Colonic mucosa (tissue), 4 donors: ENCODE measurements around the gene GNL3. TPM values are rescaled to one million over a fixed set of nuclear protein-coding genes. Genes with fewer than 3 reads are reported as not detected.
"Not testable (repeated sequence)": the region's sequence is repeated elsewhere in the genome, so short reads cannot be mapped to it uniquely, and the experiment has no call there.

ENCODE experiments used
- DNase-seq: peaks from one replicate; pipeline ENCODE4 v3.0.0-alpha.2; 2020
- H3K27ac ChIP-seq: fragments of 200-600 bp; one replicate; pipeline ENCODE4 v1.8.0; 2021
- H3K27me3 ChIP-seq: fragments of 200-600 bp; one replicate; pipeline ENCODE4 v1.8.0; 2021
- H3K36me3 ChIP-seq: fragments of 200-600 bp; one replicate; pipeline ENCODE4 v1.8.0; 2021
- H3K4me1 ChIP-seq: fragments of 200-600 bp; one replicate; pipeline ENCODE4 v1.8.0; 2021; ENCODE audit warnings: mild to moderate bottlenecking
- H3K4me3 ChIP-seq: fragments of 200-600 bp; one replicate; pipeline ENCODE4 v1.8.0; 2021
- H3K9ac ChIP-seq, 2 donors: one replicate each; pipeline ENCODE4 v1.7.0; 2013; ENCODE audit warnings: control low read depth in 2 of 2, low read depth in 2 of 2, low read length in 2 of 2
- H3K9me3 ChIP-seq: fragments of 200-600 bp; one replicate; pipeline ENCODE4 v1.8.0; 2021
- CTCF ChIP-seq: fragments of 200-600 bp; IDR thresholded peaks from one replicate; pipeline ENCODE4 v1.8.0; 2022; ENCODE audit warnings: antibody characterized with exemption, mild to moderate bottlenecking
- intact Hi-C: fragments of 100-400 bp; cut with DNase I; formaldehyde crosslinking; loops from one replicate; pipeline ENCODE4 v1.14.1; 2022
- total RNA-seq, 2 donors: library from RNA; stranded (reverse); fragmentation: NEBNext Ultra II Directional in 1 of 2; extraction: Animal tissue kit (Norgen Biotek cat#: 25700) in 1 of 2; gene quantifications; one replicate each; pipeline ENCODE4 v1.2.1, GENCODE V29; 2021
- donor health status: healthy.
- donor health status: DM: no; HTN: no; CAD: no.
- donor health status: DM: no; HTN: no; CAD: no.

Gene GNL3
- total RNA-seq, 2 donors from 2014 or later, result 49.9 to 75.5 TPM

GRCh38 chr3:52723935-52724334 lies 38.1 kb downstream of the GNL3 start:
- TF ChIP-seq CTCF, result no peak
- Histone ChIP-seq H3K9ac (no peak overlapping the region), H3K27ac (no peak overlapping the region), H3K4me3 (no peak overlapping the region), H3K4me1 (no peaks in the 10 kb centered on the region), H3K36me3 (no peaks in the 10 kb centered on the region), H3K9me3 (no peaks in the 10 kb centered on the region), H3K27me3 (no peaks in the 10 kb centered on the region)
- intact Hi-C loops, result no loop called here
- DNase-seq, result no peak

- no peak for DNase-seq
- intact Hi-C loops, result no loop called here
- Histone ChIP-seq H3K36me3 (no peaks in the 10 kb centered on the region), H3K4me3 (no peak overlapping the region), H3K27me3 (no peaks in the 10 kb centered on the region), H3K4me1 (no peaks in the 10 kb centered on the region), H3K9me3 (no peaks in the 10 kb centered on the region), H3K27ac (no peak overlapping the region), H3K9ac (no peak overlapping the region)
- TF ChIP-seq CTCF, result no peak
Measured at GRCh38 chr3:52724511-52724910, 38.7 kb downstream of the GNL3 start.

- H3K36me3 ChIP-seq, H3K27ac ChIP-seq, intact Hi-C loops: not testable (repeated sequence)
Measured at GRCh38 chr3:52728753-52729152, 42.9 kb downstream of the GNL3 start.

GRCh38 chr3:52730681-52731080 lies 44.8 kb downstream of the GNL3 start:
- H3K4me3 ChIP-seq, result no peak overlapping the region
- no peak for TF ChIP-seq CTCF
- H3K27me3 ChIP-seq, result no peaks in the 10 kb centered on the region
- H3K36me3 ChIP-seq, result no peaks in the 10 kb centered on the region
- intact Hi-C loops, result no loop called here
- no peaks in the 10 kb centered on the region for H3K9me3 ChIP-seq
- H3K4me1 ChIP-seq, result no peaks in the 10 kb centered on the region
- no peak for DNase-seq
- no peak overlapping the region for H3K27ac ChIP-seq
- H3K9ac ChIP-seq, result no peak overlapping the region

More at GRCh38 chr3:52728753-52729152, 42.9 kb downstream of the GNL3 start:
- H3K4me3 ChIP-seq, H3K4me1 ChIP-seq, H3K9me3 ChIP-seq, H3K27me3 ChIP-seq, H3K9ac ChIP-seq: not testable (repeated sequence)
- DNase-seq, result peak; percentile 29

- Histone ChIP-seq H3K36me3 (no peaks in the 10 kb centered on the region), H3K9me3 (no peaks in the 10 kb centered on the region), H3K27ac (no peak overlapping the region), H3K4me3 (no peak overlapping the region), H3K27me3 (no peaks in the 10 kb centered on the region), H3K4me1 (no peaks in the 10 kb centered on the region), H3K9ac (no peak overlapping the region)
- no peak for DNase-seq
- TF ChIP-seq CTCF, result no peak
- intact Hi-C loops, result no loop called here
Measured at GRCh38 chr3:52731590-52731989, 45.8 kb downstream of the GNL3 start.

- Histone ChIP-seq H3K36me3 (no peaks in the 10 kb centered on the region), H3K27me3 (no peaks in the 10 kb centered on the region), H3K27ac (no peak overlapping the region), H3K9ac (no peak overlapping the region), H3K4me1 (no peaks in the 10 kb centered on the region), H3K9me3 (no peaks in the 10 kb centered on the region), H3K4me3 (no peak overlapping the region)
- intact Hi-C loops, result no loop called here
- TF ChIP-seq CTCF, result no peak
- no peak for DNase-seq
Measured at GRCh38 chr3:52733256-52733891, 47.5 kb downstream of the GNL3 start.
